ENCODE measurements around the gene MYMX. TPM values are rescaled to one million over a fixed set of nuclear protein-coding genes. Genes with fewer than 3 reads are reported as not detected.

MYMX gene
- total and polyA plus RNA-seq, 2 of the 4 experiments (the other 2 are of a cell fraction): not detected

DNA sequence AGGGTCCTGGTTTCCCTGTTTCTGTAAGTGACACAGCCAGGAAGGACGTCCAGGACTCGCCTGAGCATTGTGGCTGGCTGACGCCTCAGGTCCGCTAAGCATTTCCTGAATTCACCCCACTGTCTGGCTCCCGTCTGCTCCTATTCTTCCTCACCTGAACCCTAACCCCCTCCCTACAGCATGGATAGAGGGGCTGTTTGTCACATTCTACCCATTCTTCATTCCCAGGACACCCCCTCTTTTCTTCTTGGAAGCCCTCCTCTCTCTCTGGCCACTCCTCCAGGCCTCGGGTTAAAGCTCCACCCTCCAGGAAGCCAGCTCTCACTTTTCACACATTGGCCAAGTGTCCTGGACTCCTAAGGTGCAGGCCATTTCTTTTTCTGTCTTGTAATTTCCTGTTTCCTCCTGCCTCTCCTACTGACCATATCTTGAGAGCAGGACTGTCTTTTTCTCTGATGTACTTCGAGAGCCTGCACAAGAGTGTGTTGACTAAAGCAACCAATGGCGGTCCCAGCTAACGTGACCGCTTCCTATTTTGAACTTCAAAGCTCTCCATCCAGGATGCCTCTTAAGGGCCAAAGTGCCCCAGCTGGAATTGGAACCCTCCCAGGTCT lies 24.2 kb upstream of the MYMX start:
- H3K36me3 ChIP-seq (ENCODE audit: control insufficient read depth, insufficient read depth, low read length): no peaks in the 10 kb centered on the region
- H4K8ac ChIP-seq (ENCODE audit: low read depth in 2 of 2, low read length in 2 of 2): 0 out of 4 replicates have a peak overlapping the region, but pooled peaks of 1 of the 2 experiments have one; percentile 17
- no peak overlapping the region for H3K14ac ChIP-seq (replicated peaks; ENCODE audit: low read depth, low read length)
- H3K23ac ChIP-seq (ENCODE audit: low read depth, low read length): no peak overlapping the region; the same call in 1 of the 2 replicates
- H2AK5ac ChIP-seq (ENCODE audit: low read depth, low read length): no peak overlapping the region
- H2AFZ ChIP-seq (replicated peaks; ENCODE audit: low read length, poor library complexity): peak overlapping the region; percentile 78
- BruUV-seq (replicated peaks): no TSS peak
- intact Hi-C loops (cut with micrococcal nuclease) (no loop called here), in situ Hi-C loops (cut with MboI; ENCODE audit: low sequenced_read_pairs) (no loop called here), dilution Hi-C loops (cut with HindIII; ENCODE audit: low sequenced_read_pairs, unreplicated experiment) (no loop called here)
- H2AK9ac ChIP-seq (replicated peaks; ENCODE audit: low read depth, low read length, poor library complexity): no peak overlapping the region
- no peaks in the 10 kb centered on the region for H3K9me3 ChIP-seq (ENCODE audit: control insufficient read depth, insufficient read depth, low read length)
- no peak overlapping the region for H2BK5ac ChIP-seq (ENCODE audit: low read depth, low read length, poor library complexity, severe bottlenecking)
- H4K20me1 ChIP-seq (ENCODE audit: insufficient read depth, low read length): no peaks in the 10 kb centered on the region
- CTCF ChIA-PET: interaction anchor here (1.4 kb wide), 1 partner anchor 12 kb away, joined by 3 read pairs; no protein-coding TSS in a partner anchor
- H3K4me3 ChIP-seq (ENCODE audit: insufficient read depth, low read depth, low read length): no peak overlapping the region
- no peak overlapping the region for H3K4ac ChIP-seq (ENCODE audit: low read depth, low read length)
- no peaks in the 10 kb centered on the region for H3K79me1 ChIP-seq (ENCODE audit: low read depth in 1 of 2, low read length in 2 of 2)
- POLR2A ChIA-PET (ENCODE audit: unreplicated experiment): no interaction called here
- no peak overlapping the region for H3K27ac ChIP-seq (ENCODE audit: insufficient read depth, low read length)
- no peak overlapping the region for H4K5ac ChIP-seq (ENCODE audit: low read depth, low read length)
- no peak for DNase-seq
- no peaks in the 10 kb centered on the region for H3K9me1 ChIP-seq (ENCODE audit: insufficient read depth, low read length)
- no peak overlapping the region for H3K56ac ChIP-seq (ENCODE audit: extremely low read depth, insufficient read depth, low read length)
- H3K9ac ChIP-seq (ENCODE audit: low read depth, low read length): no peak overlapping the region
- no peak overlapping the region for H3K4me2 ChIP-seq (ENCODE audit: low read depth, low read length)
- no peaks in the 10 kb centered on the region for H3K4me1 ChIP-seq (ENCODE audit: control insufficient read depth, insufficient read depth, low read length)
- no peak overlapping the region for H2BK15ac ChIP-seq (ENCODE audit: low read depth, low read length)
- peaks cover 18% of the 10 kb centered on the region for H3K27me3 ChIP-seq (ENCODE audit: control insufficient read depth, insufficient read depth, low read length)
- H4K91ac ChIP-seq (ENCODE audit: insufficient read depth, low read depth, low read length): no peak overlapping the region
- H2BK120ac ChIP-seq (ENCODE audit: low read depth, low read length): no peak overlapping the region
- no peak overlapping the region for H2BK20ac ChIP-seq (ENCODE audit: low read depth, low read length)
- no peak for TF ChIP-seq BHLHE40 (IDR thresholded peaks at IDR 0.05; ENCODE audit: low read depth, low read length)
- TF ChIP-seq MAZ (IDR thresholded peaks at IDR 0.05; ENCODE audit: borderline replicate concordance, low read depth, low read length): no peak
- no peak for TF ChIP-seq CHD1 (IDR thresholded peaks at IDR 0.05; ENCODE audit: low read depth, low read length)
- TF ChIP-seq, protein P1, sequence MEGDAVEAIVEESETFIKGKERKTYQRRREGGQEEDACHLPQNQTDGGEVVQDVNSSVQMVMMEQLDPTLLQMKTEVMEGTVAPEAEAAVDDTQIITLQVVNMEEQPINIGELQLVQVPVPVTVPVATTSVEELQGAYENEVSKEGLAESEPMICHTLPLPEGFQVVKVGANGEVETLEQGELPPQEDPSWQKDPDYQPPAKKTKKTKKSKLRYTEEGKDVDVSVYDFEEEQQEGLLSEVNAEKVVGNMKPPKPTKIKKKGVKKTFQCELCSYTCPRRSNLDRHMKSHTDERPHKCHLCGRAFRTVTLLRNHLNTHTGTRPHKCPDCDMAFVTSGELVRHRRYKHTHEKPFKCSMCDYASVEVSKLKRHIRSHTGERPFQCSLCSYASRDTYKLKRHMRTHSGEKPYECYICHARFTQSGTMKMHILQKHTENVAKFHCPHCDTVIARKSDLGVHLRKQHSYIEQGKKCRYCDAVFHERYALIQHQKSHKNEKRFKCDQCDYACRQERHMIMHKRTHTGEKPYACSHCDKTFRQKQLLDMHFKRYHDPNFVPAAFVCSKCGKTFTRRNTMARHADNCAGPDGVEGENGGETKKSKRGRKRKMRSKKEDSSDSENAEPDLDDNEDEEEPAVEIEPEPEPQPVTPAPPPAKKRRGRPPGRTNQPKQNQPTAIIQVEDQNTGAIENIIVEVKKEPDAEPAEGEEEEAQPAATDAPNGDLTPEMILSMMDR (conservative IDR thresholded peaks at IDR 0.05; ENCODE audit: low read depth, low read length): no peak
- TF ChIP-seq USF2 (IDR thresholded peaks at IDR 0.05; ENCODE audit: low read depth, low read length): no peak
- no peak for ATAC-seq (ENCODE audit: low read depth)
- WGBS, 2 experiments (ENCODE audit: extremely low coverage in 2 of 2, insufficient read length in 1 of 2): 31% methylated on average over 3 of the region's 10 CpGs; no CpG with 5 or more reads in 1 of the 2 experiments
- no peak overlapping the region for H3K18ac ChIP-seq (ENCODE audit: low read depth, low read length)

Data from IMR-90 (cell line).